GM18858 (cell line): ENCODE data around the gene WDR7.

ENCODE experiments used
- ATAC-seq: cut with Tn5 transposase; IDR thresholded peaks from one replicate; pipeline ENCODE4 v1.9.1; 2021; ENCODE audit not compliant: unreplicated experiment

Gene WDR7

DNA sequence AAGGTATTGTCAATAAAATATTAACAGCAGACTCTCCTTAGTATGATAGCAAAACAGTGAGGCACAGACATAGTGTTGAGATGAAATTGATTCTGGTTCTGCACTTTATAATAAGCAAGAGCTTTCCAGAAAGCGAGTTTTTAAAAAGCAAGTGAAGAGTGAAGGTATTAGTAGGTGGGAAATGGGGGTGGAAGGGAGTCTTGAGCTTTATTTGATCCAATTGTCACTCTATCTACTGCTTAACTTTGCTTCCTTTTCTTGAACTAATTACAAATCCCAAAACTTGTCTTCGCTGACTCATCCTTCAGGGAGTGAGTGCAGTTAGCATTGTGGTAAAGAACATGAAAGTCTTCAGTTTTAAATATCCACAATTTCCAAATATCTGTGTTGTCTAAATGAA is 375.2 kb downstream of the WDR7 start:
- no peak for ATAC-seq

DNA sequence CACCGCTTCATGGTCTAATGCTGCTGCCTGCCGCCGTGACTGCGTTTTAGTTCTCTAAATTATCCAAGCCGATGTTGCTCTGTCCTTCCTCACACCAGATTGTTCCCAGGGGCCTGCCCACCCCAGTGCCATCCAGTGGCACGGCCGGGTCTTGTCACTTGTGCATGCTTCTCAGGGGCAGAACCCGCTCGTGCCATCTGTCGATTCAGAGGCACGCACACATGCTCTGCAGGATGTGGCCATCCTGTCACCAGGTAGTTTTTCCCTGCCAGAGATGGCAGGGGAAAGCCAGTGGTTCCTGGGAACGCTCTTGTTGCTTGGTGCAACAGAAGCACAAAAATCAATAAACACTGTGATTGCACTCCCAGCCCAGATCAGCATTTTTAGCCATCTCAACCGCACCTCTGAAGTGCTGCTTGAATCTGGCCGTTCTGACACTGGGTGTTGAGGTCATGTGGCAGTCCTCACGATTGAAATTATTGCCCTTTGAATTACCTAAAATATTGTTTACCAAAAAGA is 376.1 kb downstream of the WDR7 start:
- ATAC-seq, result no peak

DNA sequence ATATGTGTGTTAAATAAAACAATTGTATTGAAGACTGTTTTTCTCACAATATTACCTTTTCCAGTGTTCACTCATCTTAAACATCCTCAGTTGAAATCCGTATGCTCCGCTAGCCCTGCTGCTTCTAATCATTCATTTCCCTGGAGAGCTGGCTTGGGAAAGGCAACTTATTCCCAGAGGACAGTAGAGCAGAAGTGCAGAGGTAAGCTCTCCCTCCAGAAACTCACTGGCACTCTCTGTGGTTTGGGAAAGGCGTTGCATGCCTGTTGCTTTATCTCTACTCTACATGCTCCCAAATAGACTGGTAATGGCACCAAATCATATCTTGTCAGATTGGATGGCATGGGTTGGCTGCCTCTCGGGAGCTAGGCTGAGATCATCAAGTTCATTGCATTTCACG is 378.6 kb downstream of the WDR7 start:
- no peak for ATAC-seq

- no peak for ATAC-seq
These were observed 379.3 kb downstream of the WDR7 start for GRCh38 chr18:57030417-57030816.

- no peak for ATAC-seq
These were observed 384.4 kb downstream of the WDR7 start for GRCh38 chr18:57035590-57035989.

GRCh38 chr18:57038395-57038794 is 387.2 kb downstream of the WDR7 start:
- ATAC-seq, result no peak

DNA sequence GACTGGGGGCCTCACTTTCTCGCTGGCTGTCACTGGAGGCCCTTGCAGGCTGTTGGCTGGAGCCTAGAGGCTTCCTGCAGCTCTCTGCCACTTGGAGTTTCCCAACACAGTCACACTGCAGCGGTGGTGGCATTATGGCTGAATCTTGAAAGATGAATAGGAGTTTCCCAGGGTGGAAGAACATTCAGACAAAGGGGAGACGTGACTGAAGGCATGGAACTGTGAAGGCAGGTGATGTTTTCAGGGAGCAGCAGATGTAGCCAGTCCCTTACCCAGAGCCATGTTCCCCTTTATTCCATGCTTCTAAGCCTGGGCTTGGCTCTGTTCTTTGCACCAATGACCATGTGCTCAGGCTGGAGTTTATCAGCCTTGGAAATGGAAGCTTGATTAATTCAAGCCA is 389.0 kb downstream of the WDR7 start:
- ATAC-seq, result no peak

GRCh38 chr18:57043241-57043640 is 392.1 kb downstream of the WDR7 start:
- no peak for ATAC-seq

DNA sequence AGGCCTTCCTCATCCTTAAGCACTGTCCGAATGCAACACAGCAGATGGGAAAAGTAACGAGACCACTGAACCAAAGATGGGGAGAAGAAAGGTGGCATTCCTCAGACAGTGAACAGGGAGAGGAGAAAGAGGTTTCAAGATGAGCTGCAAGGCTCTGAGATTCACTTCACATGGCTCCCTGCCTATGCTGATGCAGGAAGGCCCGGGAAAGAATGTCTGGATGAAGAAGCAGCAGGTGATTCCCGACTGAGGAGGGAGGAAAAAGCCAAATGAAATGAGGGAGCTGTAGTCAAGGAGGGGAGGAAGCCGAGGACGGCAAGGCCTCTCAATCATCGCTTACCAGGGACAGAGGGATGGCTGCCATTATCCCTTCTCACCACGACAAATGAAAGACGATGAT is 397.2 kb downstream of the WDR7 start:
- ATAC-seq, result no peak

- ATAC-seq, result no peak
These were observed 397.7 kb downstream of the WDR7 start for GRCh38 chr18:57048859-57049258.

- ATAC-seq, result no peak
These were observed 399.3 kb downstream of the WDR7 start for GRCh38 chr18:57050310-57050949.

DNA sequence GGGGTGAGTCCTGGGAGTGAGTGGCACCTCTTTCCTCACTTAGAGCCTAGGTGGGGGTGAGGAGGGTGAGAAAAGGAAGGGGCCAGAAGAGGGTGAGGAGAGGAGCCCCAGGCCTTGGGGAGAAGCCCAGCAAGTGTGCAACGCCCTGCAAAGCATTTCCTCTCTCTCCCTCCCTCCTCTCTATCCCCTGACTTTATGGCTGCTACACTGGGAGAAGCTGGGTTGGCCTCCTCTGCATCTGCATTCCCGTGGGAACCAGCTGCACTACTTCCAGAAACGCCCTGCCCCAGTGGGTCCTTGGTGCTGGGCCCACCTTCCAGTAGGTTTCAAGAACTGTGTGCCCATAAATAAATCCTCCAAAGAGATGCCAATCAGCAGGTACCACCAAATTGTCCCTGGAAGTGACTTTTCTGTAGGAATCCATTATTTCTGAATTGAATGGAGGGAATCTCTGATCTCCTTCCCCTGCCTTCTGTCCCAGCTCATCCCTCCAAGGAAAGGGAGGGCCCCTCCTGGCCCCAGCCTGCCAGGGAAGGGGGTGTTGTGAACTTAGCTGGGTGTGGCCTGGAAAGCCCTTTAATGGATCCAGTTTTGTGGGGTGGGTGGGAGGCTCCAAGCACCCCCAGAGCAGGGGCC is 400.0 kb downstream of the WDR7 start:
- ATAC-seq, result no peak

GRCh38 chr18:57051657-57052044 is 400.5 kb downstream of the WDR7 start:
- no peak for ATAC-seq

- ATAC-seq, result no peak
These were observed 401.0 kb downstream of the WDR7 start for GRCh38 chr18:57052173-57052572.

DNA sequence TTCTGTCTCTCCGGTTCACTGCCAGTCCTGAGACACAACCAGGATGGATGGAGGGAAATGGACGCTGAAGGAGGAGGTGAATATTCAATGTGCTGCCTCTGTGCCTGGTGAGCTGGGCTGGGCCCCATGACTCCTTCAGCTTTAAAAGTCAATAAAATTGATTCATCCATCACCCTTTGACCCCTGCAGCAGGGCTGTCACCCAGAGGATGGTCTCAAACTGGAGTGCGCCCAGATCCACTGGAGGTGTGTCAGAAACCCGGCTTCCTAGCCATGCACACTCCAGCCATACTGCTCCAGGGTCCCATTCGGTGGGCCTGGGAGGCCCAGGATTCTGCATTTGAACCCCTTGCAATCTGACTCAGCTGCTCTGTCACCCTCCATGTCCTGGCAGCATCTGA is 401.6 kb downstream of the WDR7 start:
- ATAC-seq, result no peak

- ATAC-seq, result no peak
These were observed 403.7 kb downstream of the WDR7 start for GRCh38 chr18:57054891-57055290.

GRCh38 chr18:57057890-57058289 is 406.7 kb downstream of the WDR7 start:
- ATAC-seq, result peak; percentile 87

- ATAC-seq, result no peak
These were observed 407.6 kb downstream of the WDR7 start for GRCh38 chr18:57058734-57059133.

GRCh38 chr18:57059366-57059765 is 408.2 kb downstream of the WDR7 start:
- no peak for ATAC-seq

DNA sequence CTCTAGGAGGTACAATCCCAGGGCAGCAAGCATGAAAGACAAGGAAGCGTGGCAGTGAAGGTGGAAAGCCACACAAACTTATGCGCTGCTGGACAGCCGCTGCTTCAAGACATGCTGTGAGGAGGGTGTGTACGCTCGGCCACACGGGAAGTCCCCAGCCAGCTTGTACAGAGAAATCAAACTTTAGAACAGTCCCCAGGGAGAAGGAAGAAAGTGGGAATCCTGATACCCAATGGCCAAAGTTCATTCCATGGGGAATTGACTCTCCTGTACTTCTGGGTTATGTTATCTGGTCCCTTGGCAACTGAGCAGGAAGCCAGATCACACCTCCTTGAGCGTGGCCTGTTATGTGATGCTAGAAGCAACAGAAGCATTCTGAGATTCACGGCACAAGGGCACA is 409.7 kb downstream of the WDR7 start:
- ATAC-seq, result no peak

DNA sequence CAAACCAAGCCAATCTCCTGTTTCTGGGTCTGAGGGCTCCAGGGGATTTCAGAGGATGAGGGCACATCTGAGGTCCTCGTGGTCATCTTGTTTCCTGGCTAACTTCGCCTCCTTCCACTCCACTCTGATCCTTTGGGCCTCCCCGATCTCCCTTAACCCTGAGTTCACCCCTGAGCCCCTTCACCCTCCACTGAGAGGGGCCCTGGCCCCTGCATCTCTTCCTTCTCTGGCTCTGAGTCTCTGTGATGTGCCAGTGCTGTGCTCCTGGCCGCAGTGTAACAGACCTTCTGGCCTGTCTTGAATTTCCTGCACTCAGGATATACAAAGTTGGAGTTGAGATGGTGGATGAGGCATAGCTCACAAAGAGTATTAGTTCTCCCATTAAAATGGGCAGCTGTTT is 411.0 kb downstream of the WDR7 start:
- no peak for ATAC-seq

DNA sequence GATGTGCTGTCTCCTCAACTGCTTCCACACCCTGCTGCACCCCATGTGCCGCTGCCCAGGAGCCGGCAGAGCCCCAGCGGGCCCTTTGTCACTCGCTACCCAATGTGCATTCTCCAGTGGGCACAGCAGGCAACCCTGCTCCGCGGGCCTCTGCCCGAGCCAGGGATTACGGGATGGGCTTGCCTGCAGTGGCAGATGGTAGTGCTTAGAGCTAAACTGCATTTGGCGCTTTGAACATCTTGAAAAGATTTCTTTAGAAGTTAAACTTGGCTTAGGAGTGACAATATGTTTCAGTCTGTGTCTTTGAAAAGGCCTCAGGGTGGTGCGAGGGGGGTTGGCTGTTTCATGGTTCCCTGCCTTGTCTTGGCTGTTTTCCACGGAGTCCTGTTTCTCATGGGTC is 411.7 kb downstream of the WDR7 start:
- ATAC-seq, result no peak

DNA sequence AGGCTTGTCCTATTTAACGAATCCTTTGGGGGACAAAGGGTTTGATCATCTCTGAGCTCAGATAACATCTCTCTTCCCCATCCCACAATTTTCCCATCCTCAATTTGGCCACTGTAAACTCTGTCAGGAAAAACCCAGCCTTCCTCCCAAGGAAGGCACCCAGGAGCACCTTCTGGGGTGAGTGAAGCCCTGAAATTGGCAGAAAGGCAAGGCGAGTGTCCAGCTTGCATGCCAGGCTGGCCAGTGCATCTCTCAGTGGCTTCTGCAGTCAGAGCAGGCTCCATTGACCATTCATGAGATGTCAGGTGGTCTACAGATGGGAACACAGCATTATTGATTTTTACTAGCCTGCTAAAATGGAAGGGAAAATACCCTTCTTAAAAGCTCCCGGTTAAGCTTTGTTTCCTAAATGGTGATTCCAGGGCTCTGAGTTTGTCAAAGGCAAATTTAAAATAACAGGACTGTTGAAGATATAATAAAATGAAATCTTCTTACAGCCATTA is 412.5 kb downstream of the WDR7 start:
- no peak for ATAC-seq
